NB4 (cell line): ENCODE measurements around the gene IL10RA.

Experiments used
- DNase-seq: peaks from one replicate; pipeline ENCODE4 v3.0.0; 2010; ENCODE audit warnings: low read depth
- H3K4me3 ChIP-seq: one replicate; pipeline ENCODE4 v1.5.1; 2011; ENCODE audit warnings: mild to moderate bottlenecking, low read depth, low read length, moderate library complexity
- CTCF ChIP-seq: IDR thresholded peaks from one replicate; pipeline ENCODE4 v1.5.1; 2012; ENCODE audit warnings: low read depth, low read length
- MAX ChIP-seq: IDR thresholded peaks from 2 replicates; pipeline ENCODE4 v1.6.1; 2011; ENCODE audit warnings: low read depth, low read length
- MYC ChIP-seq: IDR thresholded peaks from 2 replicates; pipeline ENCODE4 v1.6.1; 2011; ENCODE audit warnings: low read depth, low read length
- POLR2A ChIP-seq: IDR thresholded peaks from 2 replicates; pipeline ENCODE4 v1.6.1; 2011; ENCODE audit warnings: mild to moderate bottlenecking; ENCODE audit not compliant: insufficient read length; ENCODE audit errors: extremely low read depth

Gene IL10RA

GRCh38 chr11:118033443-118033842 is 47.2 kb downstream of the IL10RA start:
- H3K4me3 ChIP-seq = no peak overlapping the region
- TF ChIP-seq MYC (no peak), MAX (no peak), POLR2A (no peak), CTCF (no peak)
- DNase-seq = no peak

- TF ChIP-seq POLR2A (no peak), CTCF (no peak), MAX (no peak), MYC (no peak)
- H3K4me3 ChIP-seq = no peak overlapping the region
- no peak for DNase-seq
These were observed 55.9 kb downstream of the IL10RA start for GRCh38 chr11:118042141-118042540.

- TF ChIP-seq MYC (no peak), CTCF (no peak), POLR2A (no peak), MAX (no peak)
- no peak for DNase-seq
- no peak overlapping the region for H3K4me3 ChIP-seq
These were observed 56.6 kb downstream of the IL10RA start for GRCh38 chr11:118042796-118043195.

- TF ChIP-seq MYC (no peak), POLR2A (no peak), MAX (no peak), CTCF (no peak)
- DNase-seq = no peak
- no peak overlapping the region for H3K4me3 ChIP-seq
These were observed 59.0 kb downstream of the IL10RA start for GRCh38 chr11:118045191-118045590.

- DNase-seq = no peak
- TF ChIP-seq MAX = no peak
- TF ChIP-seq POLR2A = no peak
- TF ChIP-seq CTCF = no peak
- TF ChIP-seq MYC = no peak
- no peak overlapping the region for H3K4me3 ChIP-seq
These were observed 60.1 kb downstream of the IL10RA start for GRCh38 chr11:118046051-118046963.
